ENCODE results near the gene MUS81.

DNA sequence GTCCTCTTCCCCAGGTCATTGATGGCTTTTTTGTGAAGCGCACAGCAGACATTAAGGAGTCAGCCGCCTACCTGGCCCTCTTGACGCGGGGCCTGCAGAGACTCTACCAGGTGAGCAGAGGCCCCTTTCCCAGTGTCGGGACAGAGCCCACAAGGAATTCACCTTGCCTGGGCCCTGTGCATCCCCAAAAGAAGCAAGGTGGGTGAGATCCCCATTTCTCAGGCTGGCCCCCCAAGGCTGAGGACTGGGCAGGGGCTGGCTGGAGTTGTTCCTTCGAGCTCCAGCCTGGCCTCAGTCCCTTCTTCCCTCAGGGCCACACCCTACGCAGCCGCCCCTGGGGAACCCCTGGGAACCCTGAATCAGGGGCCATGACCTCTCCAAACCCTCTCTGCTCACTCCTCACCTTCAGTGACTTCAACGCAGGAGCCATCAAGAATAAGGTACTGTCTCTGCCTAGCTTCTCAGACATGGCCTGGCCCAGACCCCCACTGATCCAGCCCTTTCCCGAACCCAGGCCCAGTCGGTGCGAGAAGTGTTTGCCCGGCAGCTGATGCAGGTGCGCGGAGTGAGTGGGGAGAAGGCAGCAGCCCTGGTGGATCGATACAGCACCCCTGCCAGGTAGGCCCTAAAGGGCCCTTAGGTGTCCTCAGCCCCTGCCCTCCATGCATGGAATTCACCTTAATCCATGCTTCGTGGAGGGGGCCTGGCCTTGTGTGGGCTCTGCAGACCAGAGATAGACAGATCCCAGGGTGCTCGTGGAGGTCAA, 4.7 kb downstream of the MUS81 start:
- TF ChIP-seq CTCF (conservative IDR thresholded peaks at IDR 0.05): no peak
- no peak for TF ChIP-seq ZFX (IDR thresholded peaks at IDR 0.05)
